ENCODE results near the gene RABGAP1L.
"Not testable (repeated sequence)": the region's sequence is repeated elsewhere in the genome, so short reads cannot be mapped to it uniquely, and the experiment has no call there.

GRCh38 chr1:174693539-174693938, 534.2 kb downstream of the RABGAP1L start:
- TF ChIP-seq CTCF (IDR thresholded peaks at IDR 0.05; ENCODE audit: low read depth, low read length); EZH2phosphoT487 (IDR thresholded peaks at IDR 0.05; ENCODE audit: low read depth): not testable (repeated sequence)
